ENCODE results near the gene KIZ. TPM values are rescaled to one million over a fixed set of nuclear protein-coding genes. Genes with fewer than 3 reads are reported as not detected.

KIZ gene
- total RNA-seq, 1 donor from 2014 or later: 15.0 TPM

DNA sequence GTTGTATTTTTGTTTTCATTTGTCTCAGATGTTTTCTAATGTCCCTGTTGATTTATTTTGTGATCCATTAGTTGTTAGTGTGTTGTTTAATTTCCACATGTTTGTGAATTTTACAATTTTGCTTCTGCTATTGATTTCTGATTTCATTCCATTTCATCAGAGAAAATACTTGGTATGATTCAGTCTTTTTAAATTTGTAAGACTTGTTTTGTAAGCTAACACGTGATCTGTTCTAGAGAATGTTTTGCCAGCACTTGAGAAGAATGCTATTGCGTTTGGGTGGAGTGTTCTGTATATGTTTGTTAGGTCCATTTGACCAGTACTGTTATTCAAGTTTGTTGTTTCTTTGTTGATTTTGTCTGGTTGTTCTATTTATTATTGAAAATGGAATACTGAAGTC is 53.9 kb downstream of the KIZ start:
- Mint-ChIP-seq H3K27me3 (ENCODE audit: low read depth) (peaks cover 9% of the 10 kb centered on the region), H3K36me3 (ENCODE audit: low read depth) (peaks cover 14% of the 10 kb centered on the region), H3K9me3 (peaks cover 4% of the 10 kb centered on the region), H3K4me1 (peaks cover 8% of the 10 kb centered on the region), H3K4me3 (no peak overlapping the region), H3K27ac (ENCODE audit: unreplicated experiment) (no peak overlapping the region)
- TF ChIP-seq, protein P1, sequence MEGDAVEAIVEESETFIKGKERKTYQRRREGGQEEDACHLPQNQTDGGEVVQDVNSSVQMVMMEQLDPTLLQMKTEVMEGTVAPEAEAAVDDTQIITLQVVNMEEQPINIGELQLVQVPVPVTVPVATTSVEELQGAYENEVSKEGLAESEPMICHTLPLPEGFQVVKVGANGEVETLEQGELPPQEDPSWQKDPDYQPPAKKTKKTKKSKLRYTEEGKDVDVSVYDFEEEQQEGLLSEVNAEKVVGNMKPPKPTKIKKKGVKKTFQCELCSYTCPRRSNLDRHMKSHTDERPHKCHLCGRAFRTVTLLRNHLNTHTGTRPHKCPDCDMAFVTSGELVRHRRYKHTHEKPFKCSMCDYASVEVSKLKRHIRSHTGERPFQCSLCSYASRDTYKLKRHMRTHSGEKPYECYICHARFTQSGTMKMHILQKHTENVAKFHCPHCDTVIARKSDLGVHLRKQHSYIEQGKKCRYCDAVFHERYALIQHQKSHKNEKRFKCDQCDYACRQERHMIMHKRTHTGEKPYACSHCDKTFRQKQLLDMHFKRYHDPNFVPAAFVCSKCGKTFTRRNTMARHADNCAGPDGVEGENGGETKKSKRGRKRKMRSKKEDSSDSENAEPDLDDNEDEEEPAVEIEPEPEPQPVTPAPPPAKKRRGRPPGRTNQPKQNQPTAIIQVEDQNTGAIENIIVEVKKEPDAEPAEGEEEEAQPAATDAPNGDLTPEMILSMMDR (conservative IDR thresholded peaks at IDR 0.05): no peak
- no peak for DNase-seq (ENCODE audit: low read depth, low spot score)

DNA sequence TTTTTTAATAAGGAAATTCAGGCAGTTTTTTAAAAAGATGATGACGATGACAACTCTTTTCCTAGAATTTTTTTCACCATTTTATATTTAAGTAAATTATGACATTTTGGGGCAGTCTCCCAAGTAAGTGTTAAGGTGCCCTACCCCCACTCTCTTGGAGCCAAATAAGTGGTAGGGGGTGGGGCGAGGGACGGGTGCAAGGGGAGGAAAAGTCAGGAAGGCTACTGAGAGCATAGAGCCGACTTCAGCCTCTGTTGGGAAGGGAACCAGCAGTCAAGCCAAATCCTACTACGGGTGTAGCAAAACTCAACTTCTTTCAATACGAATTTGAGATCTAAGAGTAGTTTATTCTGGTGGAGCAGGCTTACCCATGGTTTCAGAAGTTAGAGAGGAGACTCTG is 54.4 kb downstream of the KIZ start:
- Mint-ChIP-seq H3K9me3 (peaks cover 4% of the 10 kb centered on the region), H3K27ac (ENCODE audit: unreplicated experiment) (no peak overlapping the region), H3K36me3 (ENCODE audit: low read depth) (peaks cover 14% of the 10 kb centered on the region), H3K4me3 (no peak overlapping the region), H3K4me1 (peaks cover 3% of the 10 kb centered on the region), H3K27me3 (ENCODE audit: low read depth) (peaks cover 9% of the 10 kb centered on the region)
- DNase-seq (ENCODE audit: low read depth, low spot score): no peak
- TF ChIP-seq, protein P1 (conservative IDR thresholded peaks at IDR 0.05): no peak

DNA sequence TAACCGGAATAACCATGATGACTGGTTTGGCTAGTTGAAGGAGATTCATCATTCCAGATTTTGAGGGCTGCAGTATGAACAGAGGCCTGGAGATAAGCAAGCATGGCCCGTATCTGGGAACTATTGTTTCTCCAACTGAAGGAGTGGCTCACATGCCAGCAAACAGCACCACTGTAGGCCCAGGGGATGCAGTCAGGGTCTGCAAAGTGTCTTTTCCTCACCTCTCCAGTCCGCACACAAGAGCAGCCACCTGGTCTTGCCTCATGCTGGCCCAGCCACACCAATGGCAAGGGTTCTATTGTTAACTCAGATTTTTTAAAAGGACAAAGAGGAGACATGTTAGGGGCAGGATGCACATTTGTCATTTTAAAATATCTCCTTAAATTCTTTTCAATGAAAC is 55.1 kb downstream of the KIZ start:
- H3K36me3 Mint-ChIP-seq (ENCODE audit: low read depth): peaks cover 14% of the 10 kb centered on the region

DNA sequence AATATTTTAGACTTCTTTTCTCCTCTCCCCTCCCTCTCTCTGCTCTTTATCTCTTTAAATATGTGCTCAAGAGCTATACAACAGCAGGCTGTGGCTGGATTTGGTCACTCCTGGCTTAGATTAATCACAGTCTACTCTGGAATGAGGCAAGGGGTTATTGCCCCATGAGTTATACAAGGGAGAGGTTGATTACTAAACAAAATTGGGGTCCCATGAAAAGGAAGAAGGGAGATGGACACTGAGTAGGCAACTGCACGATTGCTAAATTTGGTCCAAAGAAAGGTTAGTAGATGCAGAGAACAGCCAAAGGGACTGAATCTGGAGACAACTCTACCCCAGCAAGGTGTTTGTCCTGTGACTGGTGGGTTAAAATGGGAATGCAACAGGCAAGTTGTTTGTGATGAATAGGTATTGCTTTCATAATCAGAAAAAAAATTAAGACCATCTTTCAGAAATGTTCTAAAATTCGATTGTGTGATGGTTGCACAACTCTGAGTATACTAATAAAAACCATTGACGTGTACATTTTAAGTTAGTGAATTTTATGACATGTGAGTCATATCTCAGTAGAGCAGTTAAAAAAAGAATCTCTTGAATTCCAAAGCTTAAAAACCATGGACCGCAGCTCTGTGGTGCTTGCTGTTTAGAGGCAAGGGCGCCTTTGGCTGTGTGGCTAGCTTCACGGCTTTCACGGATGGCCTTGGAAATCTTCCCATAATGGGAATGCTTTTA is 57.1 kb downstream of the KIZ start:
- H3K4me3 Mint-ChIP-seq: no peak overlapping the region
- peaks cover 14% of the 10 kb centered on the region for H3K36me3 Mint-ChIP-seq (ENCODE audit: low read depth)
- TF ChIP-seq, protein P1 (conservative IDR thresholded peaks at IDR 0.05): no peak
- H3K27ac Mint-ChIP-seq (ENCODE audit: unreplicated experiment): no peak overlapping the region
- no peaks in the 10 kb centered on the region for H3K4me1 Mint-ChIP-seq
- H3K27me3 Mint-ChIP-seq (ENCODE audit: low read depth): peaks cover 17% of the 10 kb centered on the region
- no peaks in the 10 kb centered on the region for H3K9me3 Mint-ChIP-seq
- no peak for DNase-seq (ENCODE audit: low read depth, low spot score)

More for the DNA sequence above, 55.1 kb downstream of the KIZ start:
- Mint-ChIP-seq H3K9me3 (peaks cover 4% of the 10 kb centered on the region), H3K27me3 (ENCODE audit: low read depth) (peaks cover 9% of the 10 kb centered on the region), H3K4me3 (no peak overlapping the region), H3K27ac (ENCODE audit: unreplicated experiment) (no peak overlapping the region), H3K4me1 (no peaks in the 10 kb centered on the region)
- TF ChIP-seq, protein P1 (conservative IDR thresholded peaks at IDR 0.05): no peak
- DNase-seq (ENCODE audit: low read depth, low spot score): no peak

DNA sequence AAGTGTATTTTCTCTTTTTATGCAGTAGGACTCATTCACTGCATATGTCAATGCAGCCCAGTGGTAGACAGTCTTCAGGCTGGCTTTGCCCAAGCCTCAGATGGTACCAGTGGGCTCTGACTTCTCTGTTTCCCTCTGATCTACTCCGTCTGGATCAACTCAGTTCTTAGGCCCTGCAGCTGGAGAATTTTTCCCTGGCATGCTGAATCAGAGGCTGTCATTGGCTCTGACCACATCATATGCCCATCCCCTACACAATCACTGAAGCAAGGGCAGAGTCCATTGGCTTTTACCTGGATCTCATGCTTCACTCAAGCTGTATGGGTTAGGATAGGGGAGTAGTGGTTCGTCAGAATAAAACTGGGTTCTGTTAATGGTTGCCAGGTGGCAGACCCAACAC is 57.8 kb downstream of the KIZ start:
- Mint-ChIP-seq H3K4me3 (no peak overlapping the region), H3K36me3 (ENCODE audit: low read depth) (peaks cover 9% of the 10 kb centered on the region)

More for the DNA sequence above, 57.8 kb downstream of the KIZ start:
- no peaks in the 10 kb centered on the region for H3K9me3 Mint-ChIP-seq
- no peak for DNase-seq (ENCODE audit: low read depth, low spot score)
- TF ChIP-seq, protein P1 (conservative IDR thresholded peaks at IDR 0.05): no peak
- H3K4me1 Mint-ChIP-seq: no peaks in the 10 kb centered on the region
- peaks cover 17% of the 10 kb centered on the region for H3K27me3 Mint-ChIP-seq (ENCODE audit: low read depth)
- H3K27ac Mint-ChIP-seq (ENCODE audit: unreplicated experiment): no peak overlapping the region

Data from neural crest cell (in vitro differentiated cells).